AG04449 (cell line): ENCODE results near the gene G6PD.
"Not testable (repeated sequence)": the region's sequence is repeated elsewhere in the genome, so short reads cannot be mapped to it uniquely, and the experiment has no call there.

ENCODE experiments used
- CTCF ChIA-PET: fragments of 350-600 bp; formaldehyde crosslinking; extraction: SDS; loops from one replicate; lab custom pipeline; 2021; ENCODE audit warnings: antibody characterized with exemption; lab: Yijun Ruan, JAX
- POLR2A ChIA-PET: fragments of 400-600, 350-600 bp; formaldehyde crosslinking; extraction: SDS; loops from one replicate; lab custom pipeline; 2020; ENCODE audit warnings: antibody characterized with exemption, inconsistent platforms; lab: Yijun Ruan, JAX
- DNase-seq: peaks from one replicate; pipeline ENCODE4 v3.0.0-alpha.2; 2010; ENCODE audit warnings: low read depth, low spot score
- H3K4me3 ChIP-seq: 2 replicates; pipeline ENCODE4 v1.5.1; 2011; ENCODE audit warnings: low read depth, mild to moderate bottlenecking, control low read depth, low read length
- CTCF ChIP-seq: IDR thresholded peaks from one replicate; pipeline ENCODE4 v1.5.1; 2011; ENCODE audit warnings: mild to moderate bottlenecking, moderate library complexity, low read length, control low read depth, inconsistent platforms; ENCODE audit not compliant: insufficient read depth; ENCODE audit errors: missing control alignments

G6PD gene

GRCh38 chrX:154546354-154547244, at the start of gene G6PD:
TSS of gene G6PD (minus strand) at chrX:154546846. CDS start at chrX:154546155, 691 bp downstream.
- DNase-seq: no peak
- H3K4me3 ChIP-seq: peak within 1 kb of the TSS; percentile 70
- POLR2A ChIA-PET: interaction anchor here (0.6 to 0.9 kb wide), 2 partner anchors 126 to 149 kb away, joined by 4 read pairs; partner anchors contain the start of gene RPL10

DNA sequence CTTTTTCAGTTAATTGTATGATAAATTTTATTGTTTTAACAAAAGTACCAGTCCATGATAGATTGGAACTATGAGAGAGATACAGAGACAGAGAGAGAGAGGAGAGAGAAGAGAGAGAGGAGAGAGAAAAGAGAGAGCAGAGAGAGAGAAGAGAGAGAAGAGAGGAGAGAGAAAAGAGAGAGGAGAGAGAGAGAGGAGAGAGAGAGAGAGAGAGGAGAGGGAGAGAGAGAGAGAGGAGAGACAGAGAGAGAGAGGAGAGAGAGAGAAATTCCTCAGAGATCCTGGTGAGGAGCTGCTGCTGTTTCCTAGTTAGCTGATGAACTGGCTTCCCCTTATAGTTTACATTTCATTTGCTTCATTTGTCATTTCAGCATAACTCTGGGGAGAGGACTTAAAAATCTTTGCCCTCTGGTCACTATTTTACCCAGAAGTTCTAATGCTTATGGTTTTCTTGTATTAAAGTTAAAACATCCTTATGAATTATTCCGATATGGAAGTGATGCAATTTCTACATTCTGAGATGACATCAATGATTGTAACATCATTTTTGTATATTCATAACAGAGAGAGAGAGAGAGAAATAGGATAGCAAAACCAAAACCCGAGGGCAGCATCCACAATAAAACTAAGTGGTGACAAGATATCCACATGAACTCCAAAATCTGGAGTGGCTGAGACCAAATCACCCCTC, 49.1 kb upstream of the G6PD start:
- ChIA-PET POLR2A (no interaction called here), CTCF (interaction anchor here (1.7 kb wide), 1 partner anchor 16 kb away, joined by 6 read pairs; no protein-coding TSS in a partner anchor)
- no peak for TF ChIP-seq CTCF
- DNase-seq: no peak
- H3K4me3 ChIP-seq: no peak overlapping the region

More at GRCh38 chrX:154546354-154547244, at the start of gene G6PD:
- CTCF ChIA-PET: no interaction called here
- no peak for TF ChIP-seq CTCF

GRCh38 chrX:154594491-154594890, 47.8 kb upstream of the G6PD start:
- no peak for TF ChIP-seq CTCF
- CTCF ChIA-PET: interaction anchor here (1.0 kb wide), 1 partner anchor 18 kb away, joined by 3 read pairs; no protein-coding TSS in a partner anchor
- POLR2A ChIA-PET: no interaction called here
- no peak for DNase-seq
- no peak overlapping the region for H3K4me3 ChIP-seq

DNA sequence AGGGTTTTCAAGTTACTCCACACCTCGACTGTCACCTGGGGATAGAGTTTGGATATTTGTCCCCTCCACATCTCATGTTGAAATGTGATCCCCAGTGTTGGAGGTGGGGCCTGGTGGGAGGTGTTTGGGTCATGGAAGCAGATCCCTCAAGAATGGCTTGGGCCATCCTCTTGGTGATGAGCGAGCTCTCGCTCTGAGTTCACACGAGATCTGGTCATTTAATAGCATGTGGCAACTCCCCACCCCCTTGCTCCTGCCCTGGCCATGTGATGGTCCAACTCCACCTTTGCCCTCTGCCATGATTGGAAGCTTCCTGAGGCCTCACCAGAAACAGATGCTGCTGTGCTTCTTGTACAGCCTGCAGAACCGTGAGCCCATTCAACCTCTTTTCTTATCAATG, 46.6 kb upstream of the G6PD start:
- CTCF ChIA-PET: interaction anchor here (0.6 kb wide), 1 partner anchor 323 kb away, joined by 3 read pairs; no protein-coding TSS in a partner anchor
- POLR2A ChIA-PET: no interaction called here
- DNase-seq: no peak
- TF ChIP-seq CTCF: no peak
- no peak overlapping the region for H3K4me3 ChIP-seq

GRCh38 chrX:154592505-154592904, 45.9 kb upstream of the G6PD start:
- H3K4me3 ChIP-seq: no peak overlapping the region
- POLR2A ChIA-PET: no interaction called here
- CTCF ChIA-PET: interaction anchor here (0.6 to 1.0 kb wide), 2 partner anchors 156 to 324 kb away, joined by 3 read pairs; no protein-coding TSS in a partner anchor
- TF ChIP-seq CTCF: no peak
- DNase-seq: no peak

DNA sequence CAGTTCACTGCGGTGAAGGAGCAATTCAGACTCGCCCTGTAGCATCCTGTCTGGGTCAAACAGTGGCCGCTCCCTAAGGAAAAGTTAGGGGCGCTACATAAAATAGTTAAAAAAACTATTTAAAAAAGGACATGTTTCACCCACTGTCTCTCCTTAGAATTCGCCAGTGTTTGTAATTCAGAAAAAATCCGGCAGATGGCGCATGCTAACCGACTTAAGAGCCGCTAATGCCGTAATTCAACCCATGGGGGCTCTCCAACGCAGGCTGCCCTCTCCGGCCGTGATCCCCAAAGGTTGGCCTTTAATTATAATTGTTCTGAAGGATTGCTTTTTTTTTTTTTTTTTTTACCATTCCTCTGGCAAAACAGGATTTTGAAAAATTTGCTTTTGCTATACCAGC, 43.8 kb upstream of the G6PD start:
- CTCF ChIA-PET, POLR2A ChIA-PET: not testable (repeated sequence)

GRCh38 chrX:154584585-154585183, 38.0 kb upstream of the G6PD start, which contains the start of gene CTAG1A:
TSS of gene CTAG1A (plus strand) at chrX:154585133. CDS start at chrX:154585207, 74 bp downstream.
- DNase-seq, CTCF ChIA-PET, H3K4me3 ChIP-seq, POLR2A ChIA-PET: not testable (repeated sequence)

More for the DNA sequence above, 43.8 kb upstream of the G6PD start:
- H3K4me3 ChIP-seq, DNase-seq: not testable (repeated sequence)

- H3K4me3 ChIP-seq, POLR2A ChIA-PET, CTCF ChIA-PET, DNase-seq: not testable (repeated sequence)
Observed at GRCh38 chrX:154582994-154583393, 36.3 kb upstream of the G6PD start.

DNA sequence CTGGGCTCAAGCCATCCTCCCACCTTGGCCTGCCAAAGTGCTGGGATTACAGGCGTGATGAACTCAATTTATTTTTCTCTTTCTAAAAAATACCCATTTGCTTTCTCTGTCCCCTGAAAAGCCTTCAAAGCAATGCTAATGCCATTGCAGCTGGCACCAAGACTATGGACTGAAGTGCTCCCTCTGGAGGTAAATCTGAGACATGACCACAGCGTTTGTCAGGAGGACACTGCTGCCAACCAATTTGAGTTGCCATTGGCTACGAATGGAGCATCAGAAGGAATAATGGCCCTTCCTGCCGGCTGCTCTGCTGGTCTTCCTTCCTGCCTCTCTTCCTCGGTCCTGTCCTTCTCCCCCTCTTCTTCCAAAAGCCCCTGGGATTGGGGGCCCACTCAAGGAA, 28.4 kb upstream of the G6PD start:
- POLR2A ChIA-PET, CTCF ChIA-PET, DNase-seq, H3K4me3 ChIP-seq: not testable (repeated sequence)

- DNase-seq, H3K4me3 ChIP-seq, CTCF ChIA-PET, POLR2A ChIA-PET: not testable (repeated sequence)
Observed at GRCh38 chrX:154573061-154573460, 26.4 kb upstream of the G6PD start.
